Measurements from ENCODE around the gene KLK6.
"Not testable (repeated sequence)": the region's sequence is repeated elsewhere in the genome, so short reads cannot be mapped to it uniquely, and the experiment has no call there.

The KLK6 gene

GRCh38 chr19:50984416-50984815, 15.0 kb upstream of the KLK6 start:
- DNase-seq: not testable (repeated sequence)

- no peak for DNase-seq
Measured at GRCh38 chr19:50983625-50984292, 14.4 kb upstream of the KLK6 start, which contains the start of gene KLK7. Gene KLK7, minus strand, starts transcription at chr19:50983917. Its CDS starts 1,518 bp downstream, at chr19:50982399.

- no peak for DNase-seq
Measured at GRCh38 chr19:50982186-50982585, 12.8 kb upstream of the KLK6 start.

GRCh38 chr19:50981587-50982146, 12.3 kb upstream of the KLK6 start:
- no peak for DNase-seq

- no peak for DNase-seq
Measured at GRCh38 chr19:50980208-50980607, 10.8 kb upstream of the KLK6 start.

GRCh38 chr19:50979758-50980157, 10.4 kb upstream of the KLK6 start:
- no peak for DNase-seq

GRCh38 chr19:50978772-50979390, 9.5 kb upstream of the KLK6 start:
- DNase-seq: no peak

GRCh38 chr19:50977626-50978025, 8.2 kb upstream of the KLK6 start:
- DNase-seq: no peak

- DNase-seq: no peak
Measured at GRCh38 chr19:50975766-50976165, 6.4 kb upstream of the KLK6 start.

- no peak for DNase-seq
Measured at GRCh38 chr19:50974702-50975556, 5.5 kb upstream of the KLK6 start.

GRCh38 chr19:50972795-50973376, 3.5 kb upstream of the KLK6 start:
- no peak for DNase-seq

GRCh38 chr19:50969810-50970209, 419 bp upstream of the KLK6 start:
- not testable (repeated sequence) for DNase-seq

- no peak for DNase-seq
Measured at GRCh38 chr19:50968716-50969412, 527 bp downstream of the KLK6 start.

GRCh38 chr19:50967929-50968715, 1.3 kb downstream of the KLK6 start:
- no peak for DNase-seq

- no peak for DNase-seq
Measured at GRCh38 chr19:50964266-50964665, 5.1 kb downstream of the KLK6 start.

GRCh38 chr19:50963381-50963780, 6.0 kb downstream of the KLK6 start:
- no peak for DNase-seq

- no peak for DNase-seq
Measured at GRCh38 chr19:50962245-50962644, 7.1 kb downstream of the KLK6 start.

GRCh38 chr19:50959731-50960500, 9.5 kb downstream of the KLK6 start:
- no peak for DNase-seq

- DNase-seq: no peak
Measured at GRCh38 chr19:50957587-50957986, 11.8 kb downstream of the KLK6 start.

- no peak for DNase-seq
Measured at GRCh38 chr19:50952910-50953309, 16.5 kb downstream of the KLK6 start, which contains the start of gene KLK5. Gene KLK5, minus strand, starts transcription at chr19:50953038. Its CDS starts 381 bp downstream, at chr19:50952657.

- no peak for DNase-seq
Measured at GRCh38 chr19:50949861-50950260, 19.5 kb downstream of the KLK6 start.

Measured in fibroblast of skin of right biceps (primary cell).